Spleen (tissue), 11 donors: ENCODE results near the gene HOXC12. TPM values are rescaled to one million over a fixed set of nuclear protein-coding genes. Genes with fewer than 3 reads are reported as not detected.

Experiments used
- DNase-seq: peaks from one replicate; pipeline ENCODE4 v3.0.0-alpha.2; 2020
- H3K27ac ChIP-seq, 8 donors: fragments of 200-600 bp; sonication (generic) in 7 of 8; 1 replicate in 4 of 8; 2 replicates in 4 of 8; pipeline versions ENCODE4 v1.5.0 to v1.8.0; 2016 to 2021; ENCODE audit warnings: inconsistent platforms in 4 of 8, mild to moderate bottlenecking in 4 of 8, moderate library complexity in 1 of 8
- H3K27me3 ChIP-seq, 7 donors: fragments of 200-600 bp; sonication (generic) in 6 of 7; replicated peaks in 1 of 7; 1 replicate in 4 of 7; 2 replicates in 3 of 7; pipeline versions ENCODE4 v1.5.0 to v1.8.0; 2016 to 2021; ENCODE audit warnings: inconsistent platforms in 3 of 7, mild to moderate bottlenecking in 1 of 7
- H3K36me3 ChIP-seq, 6 donors: fragments of 200-600 bp; sonication (generic) in 5 of 6; 1 replicate in 4 of 6; 2 replicates in 2 of 6; pipeline versions ENCODE4 v1.5.0 to v1.8.0; 2016 to 2021; ENCODE audit warnings: inconsistent platforms in 2 of 6
- H3K4me1 ChIP-seq, 6 donors: fragments of 200-600 bp; sonication (generic) in 5 of 6; 1 replicate in 3 of 6; 2 replicates in 3 of 6; pipeline versions ENCODE4 v1.5.0 to v1.8.0; 2016 to 2021; ENCODE audit warnings: inconsistent platforms in 3 of 6
- H3K4me3 ChIP-seq, 8 donors: fragments of 200-600 bp; sonication (generic) in 7 of 8; 1 replicate in 4 of 8; 2 replicates in 4 of 8; pipeline versions ENCODE4 v1.5.0 to v1.8.0; 2016 to 2021; ENCODE audit warnings: inconsistent platforms in 4 of 8, mild to moderate bottlenecking in 4 of 8, moderate library complexity in 2 of 8
- H3K9me3 ChIP-seq, 8 donors: fragments of 200-600 bp; sonication (generic) in 7 of 8; 1 replicate in 4 of 8; 2 replicates in 4 of 8; pipeline versions ENCODE4 v1.5.0 to v1.8.0; 2016 to 2021; ENCODE audit warnings: inconsistent platforms in 4 of 8
- POLR2A ChIP-seq, 3 donors: fragments of 450-650 bp; IDR thresholded peaks; one replicate each; pipeline ENCODE4 v1.5.1; 2017; ENCODE audit warnings: antibody characterized with exemption in 3 of 3, mild to moderate bottlenecking in 1 of 3
- POLR2AphosphoS5 ChIP-seq, 3 donors: sonication (generic); formaldehyde crosslinking; IDR thresholded peaks; one replicate each; pipeline ENCODE4 v1.5.1; 2017; ENCODE audit warnings: antibody characterized with exemption in 3 of 3
- WGBS, 5 donors: extraction: QIAGEN DNeasy Blood & Tissue Kit in 3 of 5; methylation state at CpG; one replicate each; pipeline versions ENCODE4 v1.1.5 to v1.1.7; 2013 to 2018; 5-methylcytosine and 5-hydroxymethylcytosine counted together
- intact Hi-C: fragments of 100-400 bp; cut with DNase I; formaldehyde crosslinking; loops from one replicate; pipeline ENCODE4 v1.15.0; 2023; ENCODE audit warnings: low total_unique reads
- polyA plus RNA-seq, 3 donors: library from polyadenylated mRNA; stranded (reverse); fragments of 200-250 nt; gene quantifications; one replicate each; pipeline ENCODE4 v1.2.1, GENCODE V29; 2013
- total RNA-seq, 7 donors: library from RNA; depleted of rRNA in 3 of 7; stranded (reverse); fragments of >200 nt in 3 of 7; fragmentation: NEBNext Ultra II Directional in 4 of 7; extraction: Animal tissue kit (Norgen Biotek cat#: 25700) in 4 of 7; gene quantifications; one replicate each; pipeline versions ENCODE4 v1.1.0 to v1.2.1, GENCODE V29; 2016 to 2021
- TF ChIP-seq, protein P1 (sequence below), 11 experiments: fragments of 200-600 bp in 7 of 11; fragments of 450-650 bp in 4 of 11; sonication (generic) in 4 of 11; IDR thresholded peaks in 8 of 11; conservative IDR thresholded peaks in 3 of 11; 1 replicate in 7 of 11; 2 replicates in 4 of 11; pipeline versions ENCODE4 v1.4.0 to v1.8.0; 2016 to 2021; ENCODE audit warnings: antibody characterized with exemption in 11 of 11, inconsistent platforms in 4 of 11, mild to moderate bottlenecking in 1 of 11
- donor health status: healthy with polysubstance abuse.
- donor health status: DM: no; HTN: no; CAD: no; lungs with moderate emphysema.
- donor health status: DM: no; HTN: no; CAD: no.
- donor health status: Bipolar disorder and iron deficiency.
- donor health status: healthy.
- donor health status: DM: no; HTN: no; CAD: no.
- donor health status: DM: yes; HTN: yes; CAD: no.

Gene HOXC12
- total and polyA plus RNA-seq, 10 donors = not detected

DNA sequence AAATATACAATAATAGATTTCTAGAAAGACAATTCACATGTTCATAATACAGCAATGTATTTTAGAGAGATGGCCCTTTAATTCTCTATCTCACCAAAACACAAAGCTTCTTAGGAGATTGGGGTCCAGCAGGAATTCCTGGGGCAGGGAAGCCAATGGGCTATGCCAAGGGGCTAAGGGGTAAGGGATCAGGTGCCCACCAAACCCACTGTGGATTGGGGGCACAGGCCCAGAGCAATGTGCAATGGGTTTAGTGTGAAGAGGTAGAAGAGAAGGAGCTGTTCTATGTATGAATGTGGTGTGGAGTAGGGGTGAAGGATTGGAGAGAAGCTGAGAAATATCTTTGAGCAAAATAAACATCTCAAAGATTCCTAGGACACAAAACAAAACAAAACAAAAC is 13.5 kb upstream of the HOXC12 start:
- no peak for DNase-seq
- intact Hi-C loops = no loop called here
- Histone ChIP-seq H3K9me3 (peaks cover 0 to 3% (median 0%) of the 10 kb centered on the region in 8 donors), H3K4me1 (peaks cover 0 to 23% (median 7%) of the 10 kb centered on the region in 6 donors), H3K4me3 (no peak overlapping the region), H3K27ac (no peak overlapping the region), H3K36me3 (no peaks in the 10 kb centered on the region), H3K27me3 (peaks cover 8 to 100% (median 99%) of the 10 kb centered on the region in 7 donors)
- no peak for TF ChIP-seq POLR2AphosphoS5 (IDR thresholded peaks at IDR 0.05)

DNA sequence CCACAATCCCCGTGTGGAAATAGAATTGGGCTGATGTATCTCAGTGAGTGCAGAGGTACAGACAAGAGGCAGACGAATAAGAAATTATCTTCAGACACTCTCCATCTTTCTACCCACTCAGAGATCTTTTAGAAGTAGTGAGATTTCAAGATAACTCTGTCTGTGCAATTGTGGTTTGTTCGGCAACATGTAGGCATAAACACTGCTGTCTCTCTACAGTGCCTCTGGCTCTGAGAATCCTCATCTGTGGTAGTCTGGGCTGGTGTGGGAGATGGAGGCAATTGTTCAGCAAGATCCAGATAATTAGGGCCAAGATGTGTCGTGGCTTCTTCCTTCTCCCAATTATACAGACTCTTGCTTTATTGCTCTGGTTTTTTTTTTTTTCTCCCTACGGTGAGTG is 13.0 kb upstream of the HOXC12 start:
- DNase-seq = no peak
- H3K4me3 ChIP-seq = no peak overlapping the region
- TF ChIP-seq POLR2A (IDR thresholded peaks at IDR 0.05) = no peak
- no peak for TF ChIP-seq POLR2AphosphoS5 (IDR thresholded peaks at IDR 0.05)
- TF ChIP-seq, protein P1, sequence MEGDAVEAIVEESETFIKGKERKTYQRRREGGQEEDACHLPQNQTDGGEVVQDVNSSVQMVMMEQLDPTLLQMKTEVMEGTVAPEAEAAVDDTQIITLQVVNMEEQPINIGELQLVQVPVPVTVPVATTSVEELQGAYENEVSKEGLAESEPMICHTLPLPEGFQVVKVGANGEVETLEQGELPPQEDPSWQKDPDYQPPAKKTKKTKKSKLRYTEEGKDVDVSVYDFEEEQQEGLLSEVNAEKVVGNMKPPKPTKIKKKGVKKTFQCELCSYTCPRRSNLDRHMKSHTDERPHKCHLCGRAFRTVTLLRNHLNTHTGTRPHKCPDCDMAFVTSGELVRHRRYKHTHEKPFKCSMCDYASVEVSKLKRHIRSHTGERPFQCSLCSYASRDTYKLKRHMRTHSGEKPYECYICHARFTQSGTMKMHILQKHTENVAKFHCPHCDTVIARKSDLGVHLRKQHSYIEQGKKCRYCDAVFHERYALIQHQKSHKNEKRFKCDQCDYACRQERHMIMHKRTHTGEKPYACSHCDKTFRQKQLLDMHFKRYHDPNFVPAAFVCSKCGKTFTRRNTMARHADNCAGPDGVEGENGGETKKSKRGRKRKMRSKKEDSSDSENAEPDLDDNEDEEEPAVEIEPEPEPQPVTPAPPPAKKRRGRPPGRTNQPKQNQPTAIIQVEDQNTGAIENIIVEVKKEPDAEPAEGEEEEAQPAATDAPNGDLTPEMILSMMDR (IDR thresholded peaks at IDR 0.05 in 8 of 11, conservative IDR thresholded peaks at IDR 0.05 in 3 of 11) = no peak
- intact Hi-C loops = no loop called here
- H3K27ac ChIP-seq = no peak overlapping the region
- no peaks in the 10 kb centered on the region for H3K36me3 ChIP-seq
- H3K4me1 ChIP-seq = peaks cover 0 to 23% (median 7%) of the 10 kb centered on the region in 6 donors
- peaks cover 0 to 3% (median 0%) of the 10 kb centered on the region in 8 donors for H3K9me3 ChIP-seq
- peaks cover 8 to 100% (median 99%) of the 10 kb centered on the region in 7 donors for H3K27me3 ChIP-seq
- 13 to 24% (median 16%) methylated on average over 5 of the region's 5 CpGs for WGBS, 5 donors

DNA sequence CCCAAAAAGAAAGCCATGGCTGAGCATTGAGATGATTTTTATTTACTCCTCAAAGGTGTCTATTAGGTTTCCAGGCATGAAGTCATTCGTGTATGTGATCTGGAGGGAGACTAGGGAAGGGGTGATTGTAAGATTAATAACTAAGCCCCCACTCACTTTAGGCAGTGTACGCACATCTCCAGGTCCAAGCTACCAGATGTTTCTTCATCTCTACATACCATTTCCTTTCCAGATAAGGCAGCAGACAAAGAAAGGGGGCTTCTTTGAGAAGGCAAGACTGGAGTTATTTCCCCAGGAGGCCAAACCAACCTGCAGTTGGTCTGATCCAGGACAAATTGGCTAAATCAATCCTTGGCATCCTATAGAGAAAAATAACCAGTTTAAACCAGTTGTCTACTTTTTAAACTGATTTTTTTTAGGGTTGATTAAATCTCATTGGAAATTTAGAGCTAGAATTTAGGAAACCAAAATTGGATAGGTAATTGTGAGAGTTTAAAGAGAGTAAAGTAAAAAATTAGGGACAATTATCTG is 12.2 kb upstream of the HOXC12 start:
- H3K36me3 ChIP-seq = no peaks in the 10 kb centered on the region
- H3K9me3 ChIP-seq = peaks cover 0 to 3% (median 0%) of the 10 kb centered on the region in 8 donors
- TF ChIP-seq POLR2A (IDR thresholded peaks at IDR 0.05) (no peak), POLR2AphosphoS5 (IDR thresholded peaks at IDR 0.05) (no peak)
- TF ChIP-seq, protein P1 (IDR thresholded peaks at IDR 0.05 in 8 of 11, conservative IDR thresholded peaks at IDR 0.05 in 3 of 11) = no peak
- no peak overlapping the region for H3K27ac ChIP-seq
- WGBS, 5 donors = 13 to 24% (median 17%) methylated on average over 2 of the region's 2 CpGs
- H3K27me3 ChIP-seq = peaks cover 7 to 100% (median 99%) of the 10 kb centered on the region in 7 donors
- DNase-seq = no peak
- peaks cover 0 to 23% (median 7%) of the 10 kb centered on the region in 6 donors for H3K4me1 ChIP-seq
- no peak overlapping the region for H3K4me3 ChIP-seq
- intact Hi-C loops = no loop called here

DNA sequence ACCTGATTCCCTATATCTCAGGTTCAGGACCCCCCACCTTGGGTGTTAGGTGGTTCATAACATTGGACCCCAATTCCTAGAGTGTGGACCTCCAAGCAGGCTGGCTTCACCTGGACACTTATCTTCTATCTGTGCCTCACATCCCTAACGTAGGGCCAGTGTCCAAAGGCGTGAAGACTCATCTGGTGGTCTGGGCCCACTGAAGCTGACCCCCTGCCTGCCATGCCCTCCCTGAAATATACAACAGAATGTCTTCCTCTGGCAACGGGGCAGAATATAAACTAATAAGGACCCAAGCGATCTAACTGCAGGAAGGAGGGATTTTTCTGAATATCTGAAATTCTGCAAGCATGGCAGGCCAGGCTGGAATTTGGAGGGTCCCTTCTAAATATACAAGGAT is 10.5 kb upstream of the HOXC12 start:
- Histone ChIP-seq H3K4me1 (peaks cover 0 to 12% (median 0%) of the 10 kb centered on the region in 6 donors), H3K36me3 (no peaks in the 10 kb centered on the region), H3K27ac (no peak overlapping the region), H3K27me3 (peaks cover 4 to 100% (median 97%) of the 10 kb centered on the region in 7 donors), H3K4me3 (no peak overlapping the region), H3K9me3 (no peaks in the 10 kb centered on the region)
- intact Hi-C loops = no loop called here
- 13 to 24% (median 15%) methylated on average over 4 of the region's 4 CpGs for WGBS, 5 donors
- TF ChIP-seq POLR2A (IDR thresholded peaks at IDR 0.05) = no peak
- TF ChIP-seq, protein P1 (IDR thresholded peaks at IDR 0.05 in 8 of 11, conservative IDR thresholded peaks at IDR 0.05 in 3 of 11) = no peak
- no peak for TF ChIP-seq POLR2AphosphoS5 (IDR thresholded peaks at IDR 0.05)
- DNase-seq = no peak
